ENCODE measurements around the gene COPS4. TPM values are rescaled to one million over a fixed set of nuclear protein-coding genes. Genes with fewer than 3 reads are reported as not detected.

COPS4 gene
- total and polyA plus RNA-seq, 2 of the 8 experiments (the other 6 are each of a cell fraction or from before 2014, with no cell fraction given), result 14.9 to 28.3 TPM

DNA sequence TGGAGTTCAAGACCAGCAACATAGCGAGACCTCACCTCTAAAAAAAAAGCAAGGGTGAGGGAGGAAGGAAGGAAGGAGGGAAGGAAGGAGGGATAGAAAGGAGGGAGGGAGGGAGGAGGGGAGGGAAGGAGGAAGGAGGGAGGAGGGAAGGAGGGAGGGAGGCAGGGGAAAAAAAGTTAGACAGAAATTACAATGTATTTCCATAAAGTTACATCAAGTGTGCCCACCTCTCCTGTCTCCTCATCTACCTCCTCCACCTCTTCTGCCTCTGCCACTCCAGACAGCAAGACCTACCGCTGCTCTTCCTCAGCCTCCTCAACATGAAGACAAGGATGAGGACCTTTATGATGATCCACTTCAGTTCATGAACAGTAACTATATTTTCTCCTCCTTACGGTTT, 32.7 kb upstream of the COPS4 start:
- no peak overlapping the region for H2BK12ac ChIP-seq (ENCODE audit: low read depth, low read length)
- H2AFZ ChIP-seq (ENCODE audit: low read length), result no peak overlapping the region
- no peak overlapping the region for H3K27ac ChIP-seq (ENCODE audit: low read depth, low read length)
- H3K23me2 ChIP-seq (ENCODE audit: low read depth, low read length), result no peaks in the 10 kb centered on the region
- H2BK120ac ChIP-seq (replicated peaks; ENCODE audit: low read depth, low read length), result no peak overlapping the region
- no peak overlapping the region for H3K9ac ChIP-seq (replicated peaks in 1 of 4; ENCODE audit: extremely low read depth in 1 of 4, low read depth in 3 of 4, low read length in 3 of 4)
- H3K18ac ChIP-seq (ENCODE audit: extremely low read depth, low read length), result no peak overlapping the region
- H2BK20ac ChIP-seq (ENCODE audit: low read length), result no peak overlapping the region
- ChIA-PET CTCF (ENCODE audit: partially characterized antibody) (no interaction called here), POLR2A (ENCODE audit: partially characterized antibody) (no interaction called here)
- H3K27me3 ChIP-seq (replicated peaks in 1 of 4; ENCODE audit: control insufficient read depth in 3 of 4, extremely low read depth in 1 of 4, insufficient read depth in 3 of 4, low read length in 3 of 4), result no peaks in the 10 kb centered on the region
- H3K36me3 ChIP-seq (ENCODE audit: control insufficient read depth in 2 of 4, insufficient read depth in 4 of 4, low read length in 3 of 4), result no peaks in the 10 kb centered on the region
- peaks cover 0 to 14% of the 10 kb centered on the region in 2 experiments; a peak in 2 of 4 replicates for H3K79me2 ChIP-seq (ENCODE audit: control insufficient read depth in 1 of 2, insufficient read depth in 2 of 2, low read length in 2 of 2)
- no peak overlapping the region for H3K23ac ChIP-seq (ENCODE audit: insufficient read length)
- H2BK15ac ChIP-seq (ENCODE audit: low read length), result no peak overlapping the region
- H3K4me2 ChIP-seq (ENCODE audit: insufficient read depth in 1 of 2, low read depth in 2 of 2, low read length in 2 of 2), result no peak overlapping the region
- no peak overlapping the region for H3K14ac ChIP-seq (ENCODE audit: insufficient read length)
- no peak overlapping the region for H4K8ac ChIP-seq (ENCODE audit: extremely low read depth, insufficient read depth, low read length)
- no peak overlapping the region for H3K56ac ChIP-seq (replicated peaks; ENCODE audit: insufficient read length, low read depth, low read length)
- H3K79me1 ChIP-seq (ENCODE audit: low read depth, low read length), result no peaks in the 10 kb centered on the region
- H2AK5ac ChIP-seq (ENCODE audit: low read depth, low read length), result no peak overlapping the region
- no peaks in the 10 kb centered on the region for H3K9me3 ChIP-seq (ENCODE audit: insufficient read depth in 2 of 2, low read depth in 1 of 2, low read length in 1 of 2)
- WGBS, 2 experiments (ENCODE audit: extremely low coverage in 1 of 2, insufficient coverage in 1 of 2, insufficient read length in 1 of 2, insufficient replicate concordance in 2 of 2, low coverage in 1 of 2, low lambda C conversion rate in 2 of 2, missing lambda C conversion rate in 1 of 2), result 83% methylated on average over 3 of the region's 3 CpGs; no CpG with 5 or more reads in 1 of the 2 experiments
- H4K91ac ChIP-seq (replicated peaks; ENCODE audit: insufficient read length, low read length), result no peak overlapping the region
- no peak overlapping the region for H2BK5ac ChIP-seq (ENCODE audit: low read depth, low read length)
- H4K20me1 ChIP-seq (replicated peaks in 1 of 2; ENCODE audit: control insufficient read depth in 1 of 2, insufficient read depth in 2 of 2, low read length in 2 of 2), result no peaks in the 10 kb centered on the region
- no peak overlapping the region for H3K4ac ChIP-seq (replicated peaks; ENCODE audit: insufficient read length, low read depth, low read length)
- no peak overlapping the region for H3K4me3 ChIP-seq (ENCODE audit: extremely low read depth in 1 of 4, insufficient read depth in 2 of 4, low read depth in 3 of 4, low read length in 4 of 4)
- no peaks in the 10 kb centered on the region for H3K4me1 ChIP-seq (replicated peaks in 1 of 4; ENCODE audit: control insufficient read depth in 3 of 4, insufficient read depth in 4 of 4, low read length in 3 of 4)
- no peak for FAIRE-seq
- no peak for DNase-seq (ENCODE audit: low read depth in 1 of 2, low spot score in 2 of 2)
- no peak overlapping the region for H4K5ac ChIP-seq (ENCODE audit: insufficient read length, low read depth, low read length)
- TF ChIP-seq, protein P1, sequence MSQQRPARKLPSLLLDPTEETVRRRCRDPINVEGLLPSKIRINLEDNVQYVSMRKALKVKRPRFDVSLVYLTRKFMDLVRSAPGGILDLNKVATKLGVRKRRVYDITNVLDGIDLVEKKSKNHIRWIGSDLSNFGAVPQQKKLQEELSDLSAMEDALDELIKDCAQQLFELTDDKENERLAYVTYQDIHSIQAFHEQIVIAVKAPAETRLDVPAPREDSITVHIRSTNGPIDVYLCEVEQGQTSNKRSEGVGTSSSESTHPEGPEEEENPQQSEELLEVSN (IDR thresholded peaks at IDR 0.05), result no peak
- no peak for TF ChIP-seq EGR1 (IDR thresholded peaks at IDR 0.05; ENCODE audit: borderline replicate concordance, low read depth, low read length)
- no peak for TF ChIP-seq CEBPB (IDR thresholded peaks at IDR 0.05; ENCODE audit: low read depth, low read length)
- no peak for TF ChIP-seq BRCA1 (IDR thresholded peaks at IDR 0.05; ENCODE audit: low read depth, low read length)
- TF ChIP-seq, protein P2, sequence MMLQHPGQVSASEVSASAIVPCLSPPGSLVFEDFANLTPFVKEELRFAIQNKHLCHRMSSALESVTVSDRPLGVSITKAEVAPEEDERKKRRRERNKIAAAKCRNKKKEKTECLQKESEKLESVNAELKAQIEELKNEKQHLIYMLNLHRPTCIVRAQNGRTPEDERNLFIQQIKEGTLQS (IDR thresholded peaks at IDR 0.05; ENCODE audit: insufficient read depth, low read depth, low read length), result no peak
- TF ChIP-seq POLR2A (IDR thresholded peaks at IDR 0.05; ENCODE audit: control extremely low read depth in 1 of 2, low read depth in 2 of 2, low read length in 2 of 2), result no peak
- TF ChIP-seq RXRA (IDR thresholded peaks at IDR 0.05; ENCODE audit: insufficient read depth, low read depth, low read length), result no peak
- no peak for TF ChIP-seq NRF1 (IDR thresholded peaks at IDR 0.05; ENCODE audit: low read depth, low read length)
- no peak for TF ChIP-seq JUND (IDR thresholded peaks at IDR 0.05; ENCODE audit: low read length)
- TF ChIP-seq CREB1 (IDR thresholded peaks at IDR 0.05), result no peak
- no peak for TF ChIP-seq SIRT6 (IDR thresholded peaks at IDR 0.05; ENCODE audit: low read length)
- no peak for TF ChIP-seq RFX5 (IDR thresholded peaks at IDR 0.05; ENCODE audit: borderline replicate concordance, low read depth, low read length)
- no peak for TF ChIP-seq CHD2 (IDR thresholded peaks at IDR 0.05; ENCODE audit: low read length)
- TF ChIP-seq RAD21 (IDR thresholded peaks at IDR 0.05 in 1 of 2, conservative IDR thresholded peaks at IDR 0.05 in 1 of 2; ENCODE audit: low read depth in 2 of 2, low read length in 2 of 2), result no peak
- TF ChIP-seq GTF2F1 (IDR thresholded peaks at IDR 0.05; ENCODE audit: borderline replicate concordance, low read depth, low read length), result no peak
